ENCODE data around the gene BSPRY.

GRCh38 chr9:113393281-113393680, 43.9 kb downstream of the BSPRY start:
- TF ChIP-seq CTCF (IDR thresholded peaks at IDR 0.05; ENCODE audit: insufficient read depth, low read length) (no peak), POLR2AphosphoS5 (IDR thresholded peaks at IDR 0.05; ENCODE audit: low read depth) (no peak), GABPA (IDR thresholded peaks at IDR 0.05; ENCODE audit: low read depth) (no peak)

Measured in HL-60 (cell line).